ENCODE measurements around the gene TIAM2. TPM values are rescaled to one million over a fixed set of nuclear protein-coding genes. Genes with fewer than 3 reads are reported as not detected.

The TIAM2 gene
- total and polyA plus RNA-seq, 12 donors, result 4.3 to 22.5 (median 11.8) TPM

DNA sequence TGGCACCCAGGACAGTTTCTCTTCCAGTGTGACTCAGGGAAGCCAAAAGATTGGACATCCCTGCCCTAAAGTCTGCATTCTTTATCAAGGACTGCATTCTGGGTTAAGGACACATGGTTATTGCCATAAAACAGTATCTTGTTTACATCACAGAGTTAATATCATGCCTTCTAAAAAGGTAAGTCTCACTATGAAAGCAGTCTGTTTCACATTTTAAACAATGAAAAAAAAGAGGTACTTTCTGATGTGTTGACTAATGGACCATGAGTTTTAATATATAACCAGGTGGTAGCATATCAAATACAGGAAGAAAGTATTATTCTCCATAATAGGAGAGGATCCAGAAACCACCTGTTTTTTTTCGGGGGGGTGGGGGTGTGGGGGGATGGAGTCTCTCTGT lies 93.7 kb downstream of the TIAM2 start:
- H3K27me3 ChIP-seq, result no peaks in the 10 kb centered on the region
- intact Hi-C loops (cut with DNase I), result loop anchor here in 1 of 10 donors (1.0 kb wide), 1 partner anchor 43 kb away; no protein-coding TSS in a partner anchor
- H3K4me3 ChIP-seq, result no peak overlapping the region
- peaks cover 0 to 5% (median 0%) of the 10 kb centered on the region in 9 donors for H3K4me1 ChIP-seq
- ATAC-seq, result no peak
- no peaks in the 10 kb centered on the region for H3K36me3 ChIP-seq
- 85 to 90% methylated on average over 1 of the region's 1 CpG for WGBS, 2 donors
- no peak overlapping the region for H3K27ac ChIP-seq
- no peak for DNase-seq
- TF ChIP-seq, protein P1, sequence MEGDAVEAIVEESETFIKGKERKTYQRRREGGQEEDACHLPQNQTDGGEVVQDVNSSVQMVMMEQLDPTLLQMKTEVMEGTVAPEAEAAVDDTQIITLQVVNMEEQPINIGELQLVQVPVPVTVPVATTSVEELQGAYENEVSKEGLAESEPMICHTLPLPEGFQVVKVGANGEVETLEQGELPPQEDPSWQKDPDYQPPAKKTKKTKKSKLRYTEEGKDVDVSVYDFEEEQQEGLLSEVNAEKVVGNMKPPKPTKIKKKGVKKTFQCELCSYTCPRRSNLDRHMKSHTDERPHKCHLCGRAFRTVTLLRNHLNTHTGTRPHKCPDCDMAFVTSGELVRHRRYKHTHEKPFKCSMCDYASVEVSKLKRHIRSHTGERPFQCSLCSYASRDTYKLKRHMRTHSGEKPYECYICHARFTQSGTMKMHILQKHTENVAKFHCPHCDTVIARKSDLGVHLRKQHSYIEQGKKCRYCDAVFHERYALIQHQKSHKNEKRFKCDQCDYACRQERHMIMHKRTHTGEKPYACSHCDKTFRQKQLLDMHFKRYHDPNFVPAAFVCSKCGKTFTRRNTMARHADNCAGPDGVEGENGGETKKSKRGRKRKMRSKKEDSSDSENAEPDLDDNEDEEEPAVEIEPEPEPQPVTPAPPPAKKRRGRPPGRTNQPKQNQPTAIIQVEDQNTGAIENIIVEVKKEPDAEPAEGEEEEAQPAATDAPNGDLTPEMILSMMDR (IDR thresholded peaks at IDR 0.05), result no peak
- no peaks in the 10 kb centered on the region for H3K9me3 ChIP-seq

DNA sequence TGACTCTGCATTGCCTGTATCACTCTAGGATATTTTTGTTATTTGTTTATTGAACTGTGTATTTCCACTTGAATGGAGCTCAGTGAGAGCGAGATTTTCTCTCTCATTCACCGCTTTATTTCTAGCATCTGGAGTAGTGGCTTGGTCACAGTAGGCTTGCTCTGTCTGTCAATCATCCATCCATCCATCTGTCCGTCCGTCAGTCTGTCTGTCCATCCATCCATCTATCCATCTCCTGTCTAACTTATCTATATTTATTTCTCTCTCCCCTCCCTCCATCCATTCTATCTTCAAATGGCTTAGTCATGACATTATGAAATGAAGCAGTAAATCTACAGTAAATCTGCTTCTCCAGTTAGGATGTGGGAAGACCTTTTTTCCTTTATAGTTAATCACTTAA lies 94.6 kb downstream of the TIAM2 start:
- 90 to 94% methylated on average over 4 of the region's 4 CpGs for WGBS, 2 donors
- Histone ChIP-seq H3K27me3 (no peaks in the 10 kb centered on the region), H3K9me3 (no peaks in the 10 kb centered on the region), H3K27ac (no peak overlapping the region), H3K4me3 (no peak overlapping the region), H3K36me3 (no peaks in the 10 kb centered on the region), H3K4me1 (peaks cover 0 to 5% (median 0%) of the 10 kb centered on the region in 9 donors)
- TF ChIP-seq, protein P1 (IDR thresholded peaks at IDR 0.05), result no peak
- intact Hi-C loops (cut with DNase I), result loop anchor here in 1 of 10 donors (1.0 kb wide), 1 partner anchor 43 kb away; no protein-coding TSS in a partner anchor
- ATAC-seq (no peak), DNase-seq (no peak)

DNA sequence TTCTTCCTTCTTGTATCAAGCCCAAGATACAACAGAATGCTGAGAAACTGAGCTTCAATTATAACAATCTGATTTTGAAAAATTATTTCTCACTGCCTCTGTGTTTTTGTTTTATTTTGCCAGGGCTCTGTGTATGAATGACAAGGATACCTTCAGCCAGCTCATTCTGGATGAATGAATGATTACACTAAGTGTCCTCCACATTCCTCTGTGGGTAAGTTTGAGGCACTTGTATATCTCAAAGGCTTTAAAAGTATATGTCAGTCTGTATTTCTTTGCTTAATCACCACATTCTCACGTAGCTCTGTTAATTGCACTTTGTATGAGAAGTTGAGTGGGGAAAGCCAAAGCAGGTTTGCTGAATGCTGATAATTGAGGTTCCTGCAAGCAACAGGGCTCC lies 95.1 kb downstream of the TIAM2 start:
- Histone ChIP-seq H3K36me3 (no peaks in the 10 kb centered on the region), H3K27me3 (no peaks in the 10 kb centered on the region), H3K4me3 (no peak overlapping the region), H3K4me1 (peaks cover 0 to 5% (median 0%) of the 10 kb centered on the region in 9 donors), H3K9me3 (no peaks in the 10 kb centered on the region), H3K27ac (no peak overlapping the region)
- 76 to 77% methylated on average over 1 of the region's 1 CpG for WGBS, 2 donors
- intact Hi-C loops (cut with DNase I), result no loop called here
- DNase-seq (no peak), ATAC-seq (no peak)
- TF ChIP-seq, protein P1 (IDR thresholded peaks at IDR 0.05), result no peak

DNA sequence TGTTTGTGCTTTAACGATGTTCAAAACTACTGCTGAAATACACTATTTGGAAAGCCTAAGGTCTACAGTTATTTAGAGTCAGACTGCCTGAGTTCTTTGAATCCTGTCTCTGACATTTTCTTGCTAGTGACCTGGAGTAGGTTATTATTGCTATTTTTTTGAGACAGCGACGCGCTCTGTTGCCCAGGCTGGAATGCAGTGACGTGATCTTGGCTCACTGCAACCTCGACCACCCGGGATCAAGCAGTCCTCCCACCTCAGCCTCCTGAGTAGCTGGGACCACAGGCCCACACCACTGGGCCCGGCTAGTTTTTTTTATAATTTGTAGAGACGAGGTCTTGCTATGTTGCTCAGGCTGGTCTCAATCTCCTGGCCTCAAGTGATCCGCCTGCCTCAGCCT lies 96.6 kb downstream of the TIAM2 start:
- Histone ChIP-seq H3K36me3 (no peaks in the 10 kb centered on the region), H3K9me3 (peaks cover 0 to 2% (median 0%) of the 10 kb centered on the region in 11 donors), H3K4me3 (no peak overlapping the region), H3K27ac (no peak overlapping the region), H3K4me1 (no peaks in the 10 kb centered on the region), H3K27me3 (no peaks in the 10 kb centered on the region)
- DNase-seq (no peak), ATAC-seq (no peak)
- WGBS, 2 donors, result 93 to 96% methylated on average over 10 of the region's 10 CpGs
- TF ChIP-seq, protein P1 (IDR thresholded peaks at IDR 0.05), result no peak
- intact Hi-C loops (cut with DNase I), result no loop called here
